T-helper 1 cell treated with Interleukin-12 subunit alpha and Interleukin-12 subunit beta and Interleukin-4 antibody, amounts not matched to agents 30 μg/mL and 1 μg/mL, for 36 hours (primary cell): ENCODE data around the gene FPR3.
"Not testable (repeated sequence)": the region's sequence is repeated elsewhere in the genome, so short reads cannot be mapped to it uniquely, and the experiment has no call there.

Experiments used
- H3K27ac Mint-ChIP-seq: one replicate; pipeline ENCODE4 v1.8.0; 2021; ENCODE audit warnings: mild to moderate bottlenecking, mixed read lengths
- H3K27me3 Mint-ChIP-seq: one replicate; pipeline ENCODE4 v1.8.0; 2021; ENCODE audit warnings: low read depth, mixed read lengths
- H3K36me3 Mint-ChIP-seq: one replicate; pipeline ENCODE4 v1.8.0; 2021; ENCODE audit warnings: low read depth, mixed read lengths
- H3K4me1 Mint-ChIP-seq: one replicate; pipeline ENCODE4 v1.8.0; 2021; ENCODE audit warnings: low read depth, mixed read lengths
- H3K4me3 Mint-ChIP-seq: one replicate; pipeline ENCODE4 v1.8.0; 2021; ENCODE audit warnings: mild to moderate bottlenecking, moderate library complexity, mixed read lengths
- H3K9me3 Mint-ChIP-seq: one replicate; pipeline ENCODE4 v1.8.0; 2021; ENCODE audit warnings: mixed read lengths

Gene FPR3

GRCh38 chr19:51793994-51794393, 963 bp upstream of the FPR3 start:
- Mint-ChIP-seq H3K4me1 (no peaks in the 10 kb centered on the region), H3K36me3 (no peaks in the 10 kb centered on the region), H3K9me3 (peaks cover 56% of the 10 kb centered on the region), H3K27ac (no peak overlapping the region), H3K4me3 (no peak overlapping the region), H3K27me3 (no peaks in the 10 kb centered on the region)

- no peaks in the 10 kb centered on the region for H3K4me1 Mint-ChIP-seq
- no peaks in the 10 kb centered on the region for H3K27me3 Mint-ChIP-seq
- H3K27ac Mint-ChIP-seq, result no peak overlapping the region
- no peaks in the 10 kb centered on the region for H3K36me3 Mint-ChIP-seq
- H3K9me3 Mint-ChIP-seq, result peaks cover 67% of the 10 kb centered on the region
- H3K4me3 Mint-ChIP-seq, result no peak overlapping the region
Measured at GRCh38 chr19:51796195-51796679, 1.3 kb downstream of the FPR3 start.

- Mint-ChIP-seq H3K9me3 (peaks cover 61% of the 10 kb centered on the region), H3K4me3 (no peak overlapping the region), H3K36me3 (no peaks in the 10 kb centered on the region), H3K4me1 (no peaks in the 10 kb centered on the region), H3K27ac (no peak overlapping the region), H3K27me3 (no peaks in the 10 kb centered on the region)
Measured at GRCh38 chr19:51797480-51797879, 2.5 kb downstream of the FPR3 start.

- H3K9me3 Mint-ChIP-seq, result peaks cover 61% of the 10 kb centered on the region
- no peak overlapping the region for H3K27ac Mint-ChIP-seq
- H3K4me1 Mint-ChIP-seq, result no peaks in the 10 kb centered on the region
- H3K4me3 Mint-ChIP-seq, result no peak overlapping the region
- no peaks in the 10 kb centered on the region for H3K36me3 Mint-ChIP-seq
- no peaks in the 10 kb centered on the region for H3K27me3 Mint-ChIP-seq
Measured at GRCh38 chr19:51798062-51798461, 3.1 kb downstream of the FPR3 start.

GRCh38 chr19:51799034-51799773, 4.2 kb downstream of the FPR3 start:
- no peak overlapping the region for H3K4me3 Mint-ChIP-seq
- no peaks in the 10 kb centered on the region for H3K27me3 Mint-ChIP-seq
- no peaks in the 10 kb centered on the region for H3K36me3 Mint-ChIP-seq
- H3K27ac Mint-ChIP-seq, result no peak overlapping the region
- H3K4me1 Mint-ChIP-seq, result no peaks in the 10 kb centered on the region
- peaks cover 56% of the 10 kb centered on the region for H3K9me3 Mint-ChIP-seq

- H3K27ac Mint-ChIP-seq, result no peak overlapping the region
- no peaks in the 10 kb centered on the region for H3K27me3 Mint-ChIP-seq
- peaks cover 56% of the 10 kb centered on the region for H3K9me3 Mint-ChIP-seq
- no peaks in the 10 kb centered on the region for H3K36me3 Mint-ChIP-seq
- H3K4me3 Mint-ChIP-seq, result no peak overlapping the region
- H3K4me1 Mint-ChIP-seq, result no peaks in the 10 kb centered on the region
Measured at GRCh38 chr19:51799774-51800472, 5.0 kb downstream of the FPR3 start.

GRCh38 chr19:51800473-51801244, 5.7 kb downstream of the FPR3 start:
- Mint-ChIP-seq H3K4me1 (no peaks in the 10 kb centered on the region), H3K27me3 (no peaks in the 10 kb centered on the region), H3K36me3 (no peaks in the 10 kb centered on the region), H3K9me3 (peaks cover 53% of the 10 kb centered on the region), H3K4me3 (no peak overlapping the region), H3K27ac (no peak overlapping the region)

GRCh38 chr19:51802775-51803174, 7.8 kb downstream of the FPR3 start:
- H3K27ac Mint-ChIP-seq, result no peak overlapping the region

GRCh38 chr19:51803519-51803918, 8.6 kb downstream of the FPR3 start:
- H3K4me3 Mint-ChIP-seq, result no peak overlapping the region
- no peaks in the 10 kb centered on the region for H3K4me1 Mint-ChIP-seq
- no peaks in the 10 kb centered on the region for H3K36me3 Mint-ChIP-seq
- H3K27ac Mint-ChIP-seq, result no peak overlapping the region
- H3K27me3 Mint-ChIP-seq, result no peaks in the 10 kb centered on the region
- peaks cover 53% of the 10 kb centered on the region for H3K9me3 Mint-ChIP-seq

More at GRCh38 chr19:51802775-51803174, 7.8 kb downstream of the FPR3 start:
- Mint-ChIP-seq H3K27me3 (no peaks in the 10 kb centered on the region), H3K36me3 (no peaks in the 10 kb centered on the region), H3K9me3 (peaks cover 56% of the 10 kb centered on the region), H3K4me3 (no peak overlapping the region), H3K4me1 (no peaks in the 10 kb centered on the region)

- no peak overlapping the region for H3K4me3 Mint-ChIP-seq
- no peak overlapping the region for H3K27ac Mint-ChIP-seq
- peaks cover 51% of the 10 kb centered on the region for H3K9me3 Mint-ChIP-seq
- H3K27me3 Mint-ChIP-seq, result no peaks in the 10 kb centered on the region
- H3K4me1 Mint-ChIP-seq, result no peaks in the 10 kb centered on the region
- H3K36me3 Mint-ChIP-seq, result no peaks in the 10 kb centered on the region
Measured at GRCh38 chr19:51803967-51804366, 9.0 kb downstream of the FPR3 start.

GRCh38 chr19:51804789-51805188, 9.8 kb downstream of the FPR3 start:
- H3K36me3 Mint-ChIP-seq, H3K27me3 Mint-ChIP-seq, H3K27ac Mint-ChIP-seq, H3K4me3 Mint-ChIP-seq, H3K4me1 Mint-ChIP-seq: not testable (repeated sequence)
- peaks cover 44% of the 10 kb centered on the region for H3K9me3 Mint-ChIP-seq

- not testable (repeated sequence) for H3K4me1 Mint-ChIP-seq, H3K4me3 Mint-ChIP-seq
- H3K9me3 Mint-ChIP-seq, result peaks cover 40% of the 10 kb centered on the region
Measured at GRCh38 chr19:51805396-51805795, 10.4 kb downstream of the FPR3 start.

GRCh38 chr19:51806571-51806970, 11.6 kb downstream of the FPR3 start:
- H3K4me1 Mint-ChIP-seq, H3K4me3 Mint-ChIP-seq, H3K27ac Mint-ChIP-seq, H3K27me3 Mint-ChIP-seq, H3K36me3 Mint-ChIP-seq: not testable (repeated sequence)
- H3K9me3 Mint-ChIP-seq, result peaks cover 45% of the 10 kb centered on the region

More at GRCh38 chr19:51805396-51805795, 10.4 kb downstream of the FPR3 start:
- H3K27me3 Mint-ChIP-seq, H3K36me3 Mint-ChIP-seq, H3K27ac Mint-ChIP-seq: not testable (repeated sequence)

- Mint-ChIP-seq H3K9me3 (peaks cover 45% of the 10 kb centered on the region), H3K27me3 (no peaks in the 10 kb centered on the region), H3K27ac (no peak overlapping the region)
Measured at GRCh38 chr19:51807111-51807701, 12.2 kb downstream of the FPR3 start.

More at GRCh38 chr19:51807111-51807701, 12.2 kb downstream of the FPR3 start:
- H3K36me3 Mint-ChIP-seq, result no peaks in the 10 kb centered on the region
- no peak overlapping the region for H3K4me3 Mint-ChIP-seq
- no peaks in the 10 kb centered on the region for H3K4me1 Mint-ChIP-seq
